ELR (cell line): ENCODE measurements around the gene MED28.
"Not testable (repeated sequence)": the region's sequence is repeated elsewhere in the genome, so short reads cannot be mapped to it uniquely, and the experiment has no call there.

ENCODE experiments used
- DNase-seq: peaks from one replicate; pipeline ENCODE4 v3.0.0-alpha.2; 2015; ENCODE audit warnings: low read depth

The MED28 gene

GRCh38 chr4:17618926-17619325, 4.5 kb downstream of the MED28 start:
- DNase-seq, result no peak

GRCh38 chr4:17619416-17620105, 5.1 kb downstream of the MED28 start:
- peak; percentile 61 for DNase-seq

- peak; percentile 14 for DNase-seq
Observed at GRCh38 chr4:17623451-17624001, 9.1 kb downstream of the MED28 start.

GRCh38 chr4:17624821-17625220, 10.4 kb downstream of the MED28 start:
- DNase-seq, result no peak

- DNase-seq, result no peak
Observed at GRCh38 chr4:17630228-17630627, 15.8 kb downstream of the MED28 start.

- no peak for DNase-seq
Observed at GRCh38 chr4:17633600-17633999, 19.2 kb downstream of the MED28 start.

GRCh38 chr4:17635056-17635455, 20.6 kb downstream of the MED28 start:
- no peak for DNase-seq

GRCh38 chr4:17636341-17636695, 21.9 kb downstream of the MED28 start:
- DNase-seq, result no peak

GRCh38 chr4:17636696-17637622, 22.5 kb downstream of the MED28 start:
- DNase-seq, result peak; percentile 82

- no peak for DNase-seq
Observed at GRCh38 chr4:17639136-17639535, 24.7 kb downstream of the MED28 start.

GRCh38 chr4:17642398-17642783, 27.9 kb downstream of the MED28 start:
- DNase-seq, result no peak

GRCh38 chr4:17646693-17647092, 32.3 kb downstream of the MED28 start:
- DNase-seq, result no peak

- no peak for DNase-seq
Observed at GRCh38 chr4:17647176-17647806, 32.9 kb downstream of the MED28 start.

GRCh38 chr4:17647927-17648326, 33.5 kb downstream of the MED28 start:
- DNase-seq, result no peak

- DNase-seq, result no peak
Observed at GRCh38 chr4:17650406-17650805, 36.0 kb downstream of the MED28 start.

- no peak for DNase-seq
Observed at GRCh38 chr4:17654701-17655100, 40.3 kb downstream of the MED28 start.

GRCh38 chr4:17657090-17657489, 42.6 kb downstream of the MED28 start:
- DNase-seq, result no peak

GRCh38 chr4:17657849-17658248, 43.4 kb downstream of the MED28 start:
- DNase-seq, result no peak

GRCh38 chr4:17659196-17659595, 44.8 kb downstream of the MED28 start:
- DNase-seq, result not testable (repeated sequence)

GRCh38 chr4:17662694-17663093, 48.3 kb downstream of the MED28 start:
- peak; percentile 60 for DNase-seq

- no peak for DNase-seq
Observed at GRCh38 chr4:17664755-17665154, 50.3 kb downstream of the MED28 start.

- no peak for DNase-seq
Observed at GRCh38 chr4:17665346-17665745, 50.9 kb downstream of the MED28 start.

- DNase-seq, result no peak
Observed at GRCh38 chr4:17665852-17666251, 51.4 kb downstream of the MED28 start.
